Measurements from ENCODE around the gene FUCA1.
A peak's percentile ranks its signal among the peaks of the same experiment; 100 is the strongest.
"Not testable (repeated sequence)": the region's sequence is repeated elsewhere in the genome, so short reads cannot be mapped to it uniquely, and the experiment has no call there.

Gene FUCA1

GRCh38 chr1:23904748-23905357 is 36.8 kb upstream of the FUCA1 start:
- WGBS, result 86% methylated on average over 9 of the region's 10 CpGs

GRCh38 chr1:23903754-23904153 is 35.7 kb upstream of the FUCA1 start:
- Histone ChIP-seq H3K23ac (ENCODE audit: low read length in 2 of 2) (peak overlapping the region in 1 of 2 experiments; percentile 27), H4K91ac (ENCODE audit: low read length) (no peak overlapping the region), H3K27me3 (ENCODE audit: control insufficient read depth in 1 of 2, insufficient read depth in 1 of 2, low read length in 2 of 2) (peaks cover 48 to 64% of the 10 kb centered on the region in 2 experiments), H3K79me1 (replicated peaks; ENCODE audit: low read length, poor library complexity, severe bottlenecking) (no peaks in the 10 kb centered on the region), H3K9ac (ENCODE audit: low read length) (no peak overlapping the region), H2BK120ac (ENCODE audit: low read depth, low read length) (no peak overlapping the region), H3K4me1 (ENCODE audit: control insufficient read depth, insufficient read depth, low read depth, low read length) (peaks cover 8% of the 10 kb centered on the region), H2AFZ (ENCODE audit: low read depth, low read length) (no peak overlapping the region), H3K14ac (ENCODE audit: low read length in 2 of 2) (no peak overlapping the region), H2BK5ac (ENCODE audit: low read depth, low read length, poor library complexity, severe bottlenecking) (no peak overlapping the region), H3K4ac (ENCODE audit: low read depth in 1 of 2, low read length in 2 of 2) (no peak overlapping the region), H2AK5ac (ENCODE audit: low read length, severe bottlenecking) (no peak overlapping the region), H3K4me2 (ENCODE audit: low read length, poor library complexity, severe bottlenecking) (no peak overlapping the region), H3K18ac (ENCODE audit: low read depth in 1 of 2, low read length in 2 of 2) (no peak overlapping the region), H2BK12ac (ENCODE audit: low read length in 2 of 2) (no peak overlapping the region), H3K36me3 (ENCODE audit: control insufficient read depth in 1 of 2, insufficient read depth in 2 of 2, low read depth in 1 of 2, low read length in 2 of 2) (peaks cover 0 to 3% of the 10 kb centered on the region in 2 experiments), H3K27ac (ENCODE audit: low read length, poor library complexity, severe bottlenecking) (no peak overlapping the region), H3K9me3 (ENCODE audit: control insufficient read depth, low read length) (no peaks in the 10 kb centered on the region), H4K8ac (ENCODE audit: low read length) (no peak overlapping the region), H3K4me3 (ENCODE audit: insufficient read depth in 1 of 2, low read depth in 1 of 2, low read length in 2 of 2) (no peak overlapping the region), H2BK15ac (ENCODE audit: low read depth, poor library complexity, severe bottlenecking) (no peak overlapping the region)
- DNase-seq, result no peak
- 52% methylated on average over 6 of the region's 6 CpGs for WGBS

More at GRCh38 chr1:23904748-23905357, 36.8 kb upstream of the FUCA1 start:
- H3K23ac ChIP-seq (ENCODE audit: low read length in 2 of 2), result no peak overlapping the region
- H2AFZ ChIP-seq (ENCODE audit: low read depth, low read length), result no peak overlapping the region
- no peak for DNase-seq
- no peak overlapping the region for H2BK12ac ChIP-seq (ENCODE audit: low read length in 2 of 2)
- peaks cover 0 to 3% of the 10 kb centered on the region in 2 experiments for H3K36me3 ChIP-seq (ENCODE audit: control insufficient read depth in 1 of 2, insufficient read depth in 2 of 2, low read depth in 1 of 2, low read length in 2 of 2)
- H3K9ac ChIP-seq (ENCODE audit: low read length), result no peak overlapping the region
- H2BK120ac ChIP-seq (ENCODE audit: low read depth, low read length), result no peak overlapping the region
- H3K79me1 ChIP-seq (replicated peaks; ENCODE audit: low read length, poor library complexity, severe bottlenecking), result no peaks in the 10 kb centered on the region
- peaks cover 8% of the 10 kb centered on the region for H3K4me1 ChIP-seq (ENCODE audit: control insufficient read depth, insufficient read depth, low read depth, low read length)
- no peak overlapping the region for H3K4ac ChIP-seq (ENCODE audit: low read depth in 1 of 2, low read length in 2 of 2)
- H3K4me2 ChIP-seq (ENCODE audit: low read length, poor library complexity, severe bottlenecking), result no peak overlapping the region
- H4K8ac ChIP-seq (ENCODE audit: low read length), result no peak overlapping the region
- no peak overlapping the region for H2AK5ac ChIP-seq (ENCODE audit: low read length, severe bottlenecking)
- H3K27ac ChIP-seq (ENCODE audit: low read length, poor library complexity, severe bottlenecking), result no peak overlapping the region
- H3K9me3 ChIP-seq (ENCODE audit: control insufficient read depth, low read length), result no peaks in the 10 kb centered on the region
- H3K27me3 ChIP-seq (ENCODE audit: control insufficient read depth in 1 of 2, insufficient read depth in 1 of 2, low read length in 2 of 2), result peaks cover 56 to 72% of the 10 kb centered on the region in 2 experiments
- H3K18ac ChIP-seq (ENCODE audit: low read depth in 1 of 2, low read length in 2 of 2), result no peak overlapping the region
- H3K14ac ChIP-seq (ENCODE audit: low read length in 2 of 2), result no peak overlapping the region
- no peak overlapping the region for H2BK5ac ChIP-seq (ENCODE audit: low read depth, low read length, poor library complexity, severe bottlenecking)
- no peak overlapping the region for H4K91ac ChIP-seq (ENCODE audit: low read length)
- no peak overlapping the region for H3K4me3 ChIP-seq (ENCODE audit: insufficient read depth in 1 of 2, low read depth in 1 of 2, low read length in 2 of 2)
- no peak overlapping the region for H2BK15ac ChIP-seq (ENCODE audit: low read depth, poor library complexity, severe bottlenecking)

GRCh38 chr1:23902321-23903278 is 34.5 kb upstream of the FUCA1 start:
- Histone ChIP-seq H3K27me3 (ENCODE audit: control insufficient read depth in 1 of 2, insufficient read depth in 1 of 2, low read length in 2 of 2) (peaks cover 48 to 54% of the 10 kb centered on the region in 2 experiments), H3K36me3 (ENCODE audit: control insufficient read depth in 1 of 2, insufficient read depth in 2 of 2, low read depth in 1 of 2, low read length in 2 of 2) (peaks cover 0 to 3% of the 10 kb centered on the region in 2 experiments), H3K4me2 (ENCODE audit: low read length, poor library complexity, severe bottlenecking) (peak overlapping the region; percentile 86), H3K9me3 (ENCODE audit: control insufficient read depth, low read length) (no peaks in the 10 kb centered on the region), H3K4me3 (ENCODE audit: insufficient read depth in 1 of 2, low read depth in 1 of 2, low read length in 2 of 2) (peak overlapping the region in 1 of 2 experiments; percentile 28), H4K91ac (ENCODE audit: low read length) (no peak overlapping the region), H2BK12ac (ENCODE audit: low read length in 2 of 2) (no peak overlapping the region), H3K14ac (ENCODE audit: low read length in 2 of 2) (no peak overlapping the region), H3K4me1 (ENCODE audit: control insufficient read depth, insufficient read depth, low read depth, low read length) (peaks cover 8% of the 10 kb centered on the region), H2BK15ac (ENCODE audit: low read depth, poor library complexity, severe bottlenecking) (no peak overlapping the region), H3K4ac (ENCODE audit: low read depth in 1 of 2, low read length in 2 of 2) (no peak overlapping the region), H3K27ac (ENCODE audit: low read length, poor library complexity, severe bottlenecking) (no peak overlapping the region), H2BK5ac (ENCODE audit: low read depth, low read length, poor library complexity, severe bottlenecking) (no peak overlapping the region), H3K23ac (ENCODE audit: low read length in 2 of 2) (no peak overlapping the region), H2AFZ (ENCODE audit: low read depth, low read length) (no peak overlapping the region), H4K8ac (ENCODE audit: low read length) (peak overlapping the region; percentile 69), H3K9ac (ENCODE audit: low read length) (no peak overlapping the region), H2BK120ac (ENCODE audit: low read depth, low read length) (no peak overlapping the region), H2AK5ac (ENCODE audit: low read length, severe bottlenecking) (no peak overlapping the region), H3K18ac (ENCODE audit: low read depth in 1 of 2, low read length in 2 of 2) (no peak overlapping the region), H3K79me1 (replicated peaks; ENCODE audit: low read length, poor library complexity, severe bottlenecking) (no peaks in the 10 kb centered on the region)
- DNase-seq, result no peak
- 25% methylated on average over 66 of the region's 92 CpGs for WGBS

- not testable (repeated sequence) for H3K18ac ChIP-seq (ENCODE audit: low read depth in 1 of 2, low read length in 2 of 2); H2AFZ ChIP-seq (ENCODE audit: low read depth, low read length); H2BK120ac ChIP-seq (ENCODE audit: low read depth, low read length); H3K36me3 ChIP-seq (ENCODE audit: control insufficient read depth in 1 of 2, insufficient read depth in 2 of 2, low read depth in 1 of 2, low read length in 2 of 2); H2AK5ac ChIP-seq (ENCODE audit: low read length, severe bottlenecking); DNase-seq; H4K8ac ChIP-seq (ENCODE audit: low read length); H3K9ac ChIP-seq (ENCODE audit: low read length); H3K23ac ChIP-seq (ENCODE audit: low read length in 2 of 2); H4K91ac ChIP-seq (ENCODE audit: low read length); H3K4me1 ChIP-seq (ENCODE audit: control insufficient read depth, insufficient read depth, low read depth, low read length); H2BK15ac ChIP-seq (ENCODE audit: low read depth, poor library complexity, severe bottlenecking); H3K9me3 ChIP-seq (ENCODE audit: control insufficient read depth, low read length); H3K4me3 ChIP-seq (ENCODE audit: insufficient read depth in 1 of 2, low read depth in 1 of 2, low read length in 2 of 2); H3K27ac ChIP-seq (ENCODE audit: low read length, poor library complexity, severe bottlenecking); H3K14ac ChIP-seq (ENCODE audit: low read length in 2 of 2); H3K4me2 ChIP-seq (ENCODE audit: low read length, poor library complexity, severe bottlenecking); H2BK5ac ChIP-seq (ENCODE audit: low read depth, low read length, poor library complexity, severe bottlenecking); H3K79me1 ChIP-seq (replicated peaks; ENCODE audit: low read length, poor library complexity, severe bottlenecking); H2BK12ac ChIP-seq (ENCODE audit: low read length in 2 of 2); H3K4ac ChIP-seq (ENCODE audit: low read depth in 1 of 2, low read length in 2 of 2)
- H3K27me3 ChIP-seq (ENCODE audit: control insufficient read depth in 1 of 2, insufficient read depth in 1 of 2, low read length in 2 of 2), result peaks cover 43 to 57% of the 10 kb centered on the region in 2 experiments
- WGBS, result 77% methylated on average over 4 of the region's 8 CpGs
These were observed 31.9 kb upstream of the FUCA1 start for GRCh38 chr1:23900017-23900416.
